HG03139 (cell line): Measurements from ENCODE around the gene LIPA.
A peak's percentile ranks its signal among the peaks of the same experiment; 100 is the strongest.
"Not testable (repeated sequence)": the region's sequence is repeated elsewhere in the genome, so short reads cannot be mapped to it uniquely, and the experiment has no call there.

Source experiments
- ATAC-seq: cut with Tn5 transposase; IDR thresholded peaks from one replicate; pipeline ENCODE4 v1.9.1; 2021; ENCODE audit not compliant: unreplicated experiment

Gene LIPA

GRCh38 chr10:89171263-89171872 lies 80.2 kb downstream of the LIPA start:
- no peak for ATAC-seq

GRCh38 chr10:89168354-89168900 lies 83.1 kb downstream of the LIPA start:
- not testable (repeated sequence) for ATAC-seq

DNA sequence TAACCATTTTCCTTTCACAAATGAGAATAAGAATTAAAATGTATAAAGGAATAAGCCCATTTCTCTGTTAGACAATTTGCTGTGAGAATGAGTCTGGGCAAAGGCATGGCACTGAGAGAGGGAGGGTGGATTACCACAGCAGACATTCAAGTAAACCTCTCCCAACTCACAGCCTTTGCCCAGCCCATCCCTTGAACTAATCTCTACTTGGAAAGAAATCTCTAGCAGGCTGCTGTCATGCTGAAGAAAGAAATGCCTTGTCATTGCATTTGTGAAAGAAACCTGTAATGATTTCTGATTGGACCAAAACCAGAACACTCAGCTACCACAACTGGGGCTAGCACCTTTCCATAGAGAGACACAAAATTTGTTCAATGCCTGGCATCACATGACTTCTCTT lies 83.7 kb downstream of the LIPA start:
- no peak for ATAC-seq

GRCh38 chr10:89165923-89166322 lies 85.7 kb downstream of the LIPA start:
- no peak for ATAC-seq

DNA sequence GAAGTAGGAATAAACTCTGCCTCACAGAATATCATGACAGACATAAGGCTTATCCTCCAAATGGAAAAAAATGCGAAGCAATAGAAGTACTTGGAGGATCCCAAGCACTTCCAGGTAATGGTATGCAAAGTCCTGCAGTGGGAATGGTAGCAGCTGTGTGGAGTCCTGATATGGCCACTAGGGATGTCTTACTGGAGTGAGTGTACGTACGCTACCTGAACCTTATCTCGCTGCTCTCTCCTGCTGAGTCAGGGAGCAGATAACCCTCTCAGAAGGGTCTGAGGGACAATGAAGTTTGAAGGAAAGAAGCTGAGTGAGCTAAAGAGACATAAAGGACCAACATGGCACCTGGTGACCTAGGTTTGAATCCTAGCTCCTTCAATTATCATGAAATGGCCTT lies 86.7 kb downstream of the LIPA start:
- ATAC-seq: no peak

- peak; percentile 19 for ATAC-seq
These were observed 87.5 kb downstream of the LIPA start for GRCh38 chr10:89164080-89164479.
